D341Med (cell line): ENCODE measurements around the gene DISP2.

Experiments used
- DNase-seq: peaks from one replicate; pipeline ENCODE4 v3.0.0; 2012; ENCODE audit warnings: low spot score

Gene DISP2

GRCh38 chr15:40325700-40326099 lies 32.3 kb upstream of the DISP2 start:
- no peak for DNase-seq

DNA sequence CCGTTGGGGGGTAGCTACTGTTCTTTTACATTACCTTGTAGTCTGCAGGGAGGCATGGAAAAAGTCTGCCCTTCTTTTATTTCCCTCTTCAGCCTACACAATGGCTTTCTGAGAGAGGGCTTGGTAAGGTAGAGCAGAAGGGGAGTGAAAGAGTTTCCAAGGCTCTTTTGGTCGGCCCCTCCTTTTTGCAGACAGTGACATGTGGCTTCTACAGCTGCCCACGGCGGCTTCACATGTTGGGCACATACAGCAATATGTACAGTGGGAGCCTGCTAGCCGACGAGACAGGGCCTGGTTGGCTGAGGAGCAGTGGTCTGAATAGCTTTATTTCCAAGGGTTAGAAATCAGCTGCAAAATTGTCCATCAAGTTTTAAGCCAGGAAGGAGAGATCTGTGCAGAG lies 30.6 kb upstream of the DISP2 start:
- DNase-seq = no peak

DNA sequence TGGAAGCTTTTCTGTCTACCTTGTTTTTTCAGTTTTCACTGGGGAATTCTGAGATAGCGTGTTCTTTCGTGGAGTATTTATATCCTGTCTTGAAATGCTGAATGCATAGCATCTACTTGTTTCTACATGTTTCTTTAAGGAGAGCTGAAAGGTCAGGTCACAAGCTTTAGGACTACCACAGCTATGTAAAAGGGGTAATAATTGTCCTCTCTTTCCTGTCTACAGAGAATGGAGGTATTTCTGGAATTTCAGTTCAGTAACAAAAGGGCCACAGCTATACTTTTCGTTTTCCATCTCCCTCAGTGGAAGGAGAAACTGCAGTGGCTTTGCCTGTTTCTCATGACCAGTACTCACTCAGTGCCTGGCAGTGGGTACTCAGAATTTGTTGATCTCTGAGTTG lies 29.8 kb upstream of the DISP2 start:
- no peak for DNase-seq

GRCh38 chr15:40328751-40329150 lies 29.3 kb upstream of the DISP2 start:
- DNase-seq = no peak

- DNase-seq = no peak
Measured at GRCh38 chr15:40329804-40330203, 28.2 kb upstream of the DISP2 start.

- no peak for DNase-seq
Measured at GRCh38 chr15:40330368-40330836, 27.6 kb upstream of the DISP2 start.

DNA sequence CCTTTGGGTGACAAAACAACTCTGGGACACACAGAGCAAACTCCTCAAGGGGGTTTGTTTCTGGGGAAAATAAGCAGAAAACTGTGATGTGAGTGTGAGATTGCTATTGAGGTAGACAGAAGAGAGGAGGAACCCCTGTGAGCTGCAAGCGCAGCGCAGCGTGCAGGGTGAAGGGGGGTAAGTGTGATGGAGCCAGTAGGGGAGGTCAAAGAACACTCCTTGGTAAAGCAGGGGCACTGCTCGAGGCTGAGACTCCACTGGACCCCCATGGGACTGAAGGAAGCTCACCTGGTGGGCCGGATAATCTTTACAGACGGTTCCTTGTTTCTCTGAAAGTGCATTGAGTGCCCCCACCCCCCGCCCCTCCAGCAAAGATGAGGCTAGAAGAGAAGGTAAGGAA lies 27.0 kb upstream of the DISP2 start:
- no peak for DNase-seq

DNA sequence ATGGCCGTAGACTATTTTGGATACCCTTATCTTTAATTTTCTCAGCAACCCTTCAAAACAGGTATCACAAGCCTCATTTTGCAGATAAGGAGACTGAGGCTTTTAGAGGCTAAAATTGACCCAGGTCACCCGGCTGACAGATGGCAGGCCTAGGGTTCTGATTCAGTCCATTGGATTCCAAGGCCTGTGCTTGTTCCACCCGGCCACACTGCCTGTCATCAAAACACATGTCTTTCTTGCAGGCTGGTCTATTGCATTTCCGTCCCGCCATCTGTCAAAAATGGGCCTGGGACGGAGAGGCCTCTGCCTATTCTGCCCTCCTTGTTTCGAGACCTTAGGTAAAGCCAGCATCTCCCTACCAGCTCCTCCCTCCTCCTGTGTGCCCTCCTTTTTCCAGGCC lies 26.4 kb upstream of the DISP2 start:
- no peak for DNase-seq

GRCh38 chr15:40332113-40332781 lies 25.8 kb upstream of the DISP2 start:
- DNase-seq = no peak

GRCh38 chr15:40333922-40334492 lies 24.0 kb upstream of the DISP2 start:
- peak; percentile 74 for DNase-seq

GRCh38 chr15:40334541-40334940 lies 23.5 kb upstream of the DISP2 start:
- DNase-seq = no peak

DNA sequence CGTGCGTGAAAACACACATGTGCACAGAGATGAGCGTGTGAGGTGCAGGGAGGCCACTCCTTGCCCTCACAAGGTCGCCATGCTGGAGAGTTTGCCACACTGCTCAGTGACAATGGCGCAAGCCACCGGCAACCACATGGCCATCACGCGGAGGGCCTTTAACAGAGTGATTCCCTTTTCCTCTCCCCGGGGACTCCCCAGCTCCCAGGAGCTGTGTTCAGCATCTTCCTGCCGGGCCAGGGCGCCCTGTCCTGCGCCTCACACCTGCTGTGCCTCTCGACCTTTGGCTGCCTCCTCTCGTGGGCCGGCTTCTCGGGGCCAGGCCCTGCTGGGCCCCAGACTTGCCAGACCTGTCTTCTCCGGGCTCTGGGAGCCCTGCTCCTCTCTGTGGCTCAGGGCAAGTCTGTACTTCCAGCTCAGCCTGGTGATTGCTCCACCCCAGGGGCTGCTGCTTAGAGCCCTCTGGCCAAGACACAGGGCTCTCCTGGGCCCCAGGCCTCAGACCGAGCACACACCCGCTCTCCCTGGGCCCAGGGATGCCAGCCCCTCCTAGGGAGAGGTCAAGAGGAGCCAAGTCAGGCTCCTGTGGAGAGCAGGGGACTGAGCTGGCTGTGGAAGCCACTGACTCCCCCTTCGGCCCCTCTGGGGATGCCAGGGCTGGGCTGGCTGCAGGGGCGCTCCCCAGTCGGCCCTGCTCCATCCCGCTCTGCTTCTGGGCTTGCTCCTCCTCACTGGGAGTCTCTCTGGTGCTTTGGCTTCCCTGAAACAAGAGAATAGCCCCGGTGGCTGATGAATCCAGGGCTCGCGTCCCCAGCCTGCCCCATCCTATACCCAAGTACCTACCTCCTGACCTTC lies 22.9 kb upstream of the DISP2 start:
- DNase-seq = no peak

- DNase-seq = peak; percentile 63
Measured at GRCh38 chr15:40335938-40336743, 21.9 kb upstream of the DISP2 start.

DNA sequence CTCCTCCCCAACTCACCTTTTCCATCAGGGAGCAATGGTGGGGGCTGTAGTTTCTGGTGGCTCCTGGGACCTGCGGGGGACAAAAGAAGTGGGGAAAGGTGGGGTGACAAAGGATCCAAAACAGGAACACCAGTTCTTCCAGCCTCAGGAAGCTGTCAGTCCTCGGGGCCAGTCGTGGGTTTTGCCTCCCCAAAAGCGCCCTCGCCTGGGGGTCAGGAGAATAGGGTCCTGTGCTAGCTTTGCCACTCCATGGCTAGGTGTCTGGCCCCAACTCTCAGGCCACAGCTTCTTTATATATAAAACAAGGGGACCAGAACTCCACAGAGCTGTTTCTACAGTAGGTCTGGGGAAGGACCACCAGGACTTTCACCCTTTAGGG lies 21.3 kb upstream of the DISP2 start:
- DNase-seq = no peak

DNA sequence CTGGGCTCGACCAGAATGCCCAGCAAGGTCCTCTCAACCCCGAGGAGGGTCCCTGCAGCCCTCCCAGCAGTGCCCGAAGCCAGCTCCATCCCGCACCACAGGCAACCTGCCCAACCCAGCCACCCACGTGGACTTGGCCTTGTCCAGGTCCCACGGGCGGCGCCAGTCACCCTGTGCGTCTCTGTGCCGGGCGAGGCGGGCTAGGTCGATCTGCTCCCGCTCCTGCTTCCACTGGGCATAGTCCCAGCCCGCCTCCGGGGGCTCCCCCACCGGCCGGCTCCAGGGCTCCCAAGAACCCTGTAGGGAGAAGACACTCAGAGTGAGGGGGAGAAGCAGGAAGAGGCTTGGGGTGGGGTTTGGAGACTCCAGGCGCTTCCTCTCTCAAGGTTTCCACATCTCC lies 20.4 kb upstream of the DISP2 start:
- no peak for DNase-seq

- DNase-seq = peak; percentile 86
Measured at GRCh38 chr15:40338041-40338657, 19.9 kb upstream of the DISP2 start.

- DNase-seq = no peak
Measured at GRCh38 chr15:40338921-40339620, 18.9 kb upstream of the DISP2 start.

DNA sequence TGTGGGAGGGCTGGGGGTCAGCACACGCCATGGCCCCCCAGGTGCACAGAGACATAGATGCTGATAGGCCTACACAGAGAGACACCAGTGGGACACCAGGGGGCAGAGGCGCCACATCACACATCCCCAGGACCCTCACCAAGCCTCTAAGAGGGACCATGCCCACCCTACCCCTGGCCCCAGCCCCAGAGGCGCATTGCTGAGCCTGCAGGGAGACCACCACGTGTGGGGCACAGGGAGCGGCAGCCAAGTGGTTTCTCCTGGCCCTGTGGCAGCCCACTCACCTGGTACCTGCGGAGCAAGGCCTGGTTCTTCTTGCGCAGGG lies 18.4 kb upstream of the DISP2 start:
- peak; percentile 62 for DNase-seq

GRCh38 chr15:40340038-40340739 lies 17.8 kb upstream of the DISP2 start:
- DNase-seq = peak; percentile 73

DNA sequence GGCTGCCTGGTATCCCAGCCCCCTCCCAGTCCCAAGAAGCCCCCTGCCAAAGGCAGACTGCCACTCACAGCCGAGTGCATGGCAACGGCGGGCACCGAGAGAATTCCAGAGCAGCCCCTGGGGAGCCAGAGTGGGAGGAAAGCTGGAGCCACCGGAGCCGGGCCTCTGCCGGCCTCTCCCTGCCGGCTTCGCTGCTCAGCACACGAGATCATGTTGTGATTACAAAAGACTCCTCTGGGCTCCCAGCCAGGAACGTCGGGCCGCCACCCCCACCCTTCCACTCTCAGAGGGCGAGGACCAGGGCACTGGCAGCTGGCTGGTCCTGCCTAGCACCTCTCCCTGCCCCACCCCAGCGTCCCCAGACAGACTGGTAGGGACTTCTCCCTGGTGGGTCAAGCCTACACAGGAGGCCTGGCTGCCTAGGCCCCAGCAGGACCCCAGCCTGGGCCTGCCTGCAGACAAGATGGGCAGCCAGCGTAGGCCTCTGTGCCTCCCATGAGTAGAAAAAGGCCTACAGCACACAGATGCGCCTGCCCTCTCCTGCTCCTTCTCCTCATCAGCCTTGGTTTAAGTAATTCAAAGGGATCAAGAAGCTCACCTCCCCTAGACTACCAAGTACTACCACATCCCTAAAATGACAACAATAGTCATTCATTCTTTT lies 17.1 kb upstream of the DISP2 start, which contains the start of gene CCDC9B:
TSS of gene CCDC9B (minus strand) at position 200 of the 661 bp plus-strand sequence. CDS start at position 80, 120 bp downstream.
- peak; percentile 87 for DNase-seq
